GM06990 (cell line): ENCODE results near the gene IGF1.
"Not testable (repeated sequence)": the region's sequence is repeated elsewhere in the genome, so short reads cannot be mapped to it uniquely, and the experiment has no call there.

Experiments used
- DNase-seq: peaks from one replicate; pipeline ENCODE4 v3.0.0-alpha.2; 2011; ENCODE audit not compliant: insufficient read length; ENCODE audit errors: extremely low read depth
- H3K27me3 ChIP-seq: replicated peaks from 2 replicates; pipeline ENCODE4 v1.6.0; 2011; ENCODE audit warnings: low read length; ENCODE audit not compliant: control insufficient read depth, insufficient read depth
- H3K36me3 ChIP-seq: 2 replicates; pipeline ENCODE4 v1.5.1; 2011; ENCODE audit warnings: low read length; ENCODE audit not compliant: control insufficient read depth, insufficient read depth
- H3K4me3 ChIP-seq: replicated peaks from 2 replicates; pipeline ENCODE4 v1.5.1; 2011; ENCODE audit warnings: low read depth, mild to moderate bottlenecking, control low read depth, low read length
- CTCF ChIP-seq: IDR thresholded peaks from 2 replicates; pipeline ENCODE4 v1.5.1; 2011; ENCODE audit warnings: low read length, control low read depth, mild to moderate bottlenecking, inconsistent platforms; ENCODE audit not compliant: insufficient read depth, poor library complexity, severe bottlenecking

Gene IGF1

GRCh38 chr12:102461501-102461900 lies 18.9 kb downstream of the IGF1 start:
- DNase-seq = no peak
- TF ChIP-seq CTCF = no peak
- H3K36me3 ChIP-seq = no peaks in the 10 kb centered on the region
- H3K27me3 ChIP-seq = no peaks in the 10 kb centered on the region
- no peak overlapping the region for H3K4me3 ChIP-seq

GRCh38 chr12:102459314-102459713 lies 21.0 kb downstream of the IGF1 start:
- DNase-seq = no peak
- H3K27me3 ChIP-seq = no peaks in the 10 kb centered on the region
- TF ChIP-seq CTCF = no peak
- H3K36me3 ChIP-seq = no peaks in the 10 kb centered on the region
- no peak overlapping the region for H3K4me3 ChIP-seq

GRCh38 chr12:102454808-102455760 lies 25.3 kb downstream of the IGF1 start:
- Histone ChIP-seq H3K36me3 (no peaks in the 10 kb centered on the region), H3K27me3 (no peaks in the 10 kb centered on the region), H3K4me3 (no peak overlapping the region)
- DNase-seq = no peak
- no peak for TF ChIP-seq CTCF

GRCh38 chr12:102454330-102454729 lies 26.0 kb downstream of the IGF1 start:
- DNase-seq = no peak
- no peaks in the 10 kb centered on the region for H3K36me3 ChIP-seq
- no peak for TF ChIP-seq CTCF
- H3K4me3 ChIP-seq = no peak overlapping the region
- H3K27me3 ChIP-seq = no peaks in the 10 kb centered on the region

- Histone ChIP-seq H3K36me3 (no peaks in the 10 kb centered on the region), H3K27me3 (no peaks in the 10 kb centered on the region), H3K4me3 (no peak overlapping the region)
- DNase-seq = no peak
- no peak for TF ChIP-seq CTCF
These were observed 27.8 kb downstream of the IGF1 start for GRCh38 chr12:102452605-102453004.

- H3K36me3 ChIP-seq = not testable (repeated sequence)
These were observed 31.3 kb downstream of the IGF1 start for GRCh38 chr12:102449018-102449417.

GRCh38 chr12:102447426-102447825 lies 32.9 kb downstream of the IGF1 start:
- H3K36me3 ChIP-seq, DNase-seq, H3K27me3 ChIP-seq, H3K4me3 ChIP-seq: not testable (repeated sequence)

More at GRCh38 chr12:102449018-102449417, 31.3 kb downstream of the IGF1 start:
- H3K27me3 ChIP-seq, H3K4me3 ChIP-seq, DNase-seq: not testable (repeated sequence)
